Breast epithelium (tissue), 4 donors: Measurements from ENCODE around the gene FERMT1. TPM values are rescaled to one million over a fixed set of nuclear protein-coding genes. Genes with fewer than 3 reads are reported as not detected.

Experiments
- DNase-seq, 2 donors: peaks; one replicate each; pipeline ENCODE4 v3.0.0-alpha.2; 2019; ENCODE audit warnings: low spot score in 2 of 2
- H3K27ac ChIP-seq, 2 donors: fragments of 200-600 bp; sonication (generic) in 1 of 2; one replicate each; pipeline ENCODE4 v1.5.1; 2016 to 2019; ENCODE audit warnings: mild to moderate bottlenecking in 1 of 2
- H3K27me3 ChIP-seq, 2 donors: fragments of 200-600 bp; sonication (generic) in 1 of 2; one replicate each; pipeline versions ENCODE4 v1.5.1 to v1.6.0; 2017 to 2019; ENCODE audit warnings: control low read depth in 1 of 2, mild to moderate bottlenecking in 1 of 2
- H3K36me3 ChIP-seq: fragments of 200-600 bp; one replicate; pipeline ENCODE4 v1.5.1; 2019
- H3K4me1 ChIP-seq, 2 donors: fragments of 200-600 bp; sonication (generic); one replicate each; pipeline ENCODE4 v1.5.1; 2016 to 2019; ENCODE audit warnings: control low read depth in 1 of 2
- H3K4me3 ChIP-seq, 3 donors: fragments of 200-600 bp; sonication (generic); 1 replicate in 2 of 3; 2 replicates in 1 of 3; pipeline ENCODE4 v1.5.1; 2016 to 2019; ENCODE audit warnings: mild to moderate bottlenecking in 3 of 3, moderate library complexity in 2 of 3
- H3K9me3 ChIP-seq, 2 donors: fragments of 200-600 bp; sonication (generic) in 1 of 2; one replicate each; pipeline ENCODE4 v1.5.1; 2016 to 2019; ENCODE audit warnings: control low read depth in 1 of 2
- CTCF ChIP-seq, 3 donors: fragments of 450-650 bp; IDR thresholded peaks; one replicate each; pipeline ENCODE4 v1.5.1; 2016 to 2017; ENCODE audit warnings: antibody characterized with exemption in 3 of 3, mild to moderate bottlenecking in 3 of 3, moderate library complexity in 3 of 3
- POLR2A ChIP-seq: fragments of 450-650 bp; IDR thresholded peaks from one replicate; pipeline ENCODE4 v1.6.1; 2016; ENCODE audit warnings: antibody characterized with exemption, mild to moderate bottlenecking, moderate library complexity
- POLR2AphosphoS5 ChIP-seq, 3 donors: sonication (generic); formaldehyde crosslinking; IDR thresholded peaks; one replicate each; pipeline ENCODE4 v1.6.1; 2017; ENCODE audit warnings: antibody characterized with exemption in 3 of 3
- intact Hi-C: fragments of 100-400 bp; cut with DNase I; formaldehyde crosslinking; loops from one replicate; pipeline ENCODE4 v1.15.1; 2023; ENCODE audit warnings: low total_unique reads
- total RNA-seq, 3 donors: library from RNA; depleted of rRNA; stranded (reverse); fragments of >200 nt; gene quantifications; one replicate each; pipeline ENCODE4 v1.1.0, GENCODE V29; 2016

The FERMT1 gene
- total RNA-seq, 3 donors from 2014 or later = under 0.01 to 2.0 (median 0.98) TPM

- H3K4me3 ChIP-seq = no peak overlapping the region
- TF ChIP-seq POLR2AphosphoS5 (IDR thresholded peaks at IDR 0.05) = no peak
- TF ChIP-seq POLR2A = no peak
- TF ChIP-seq CTCF (IDR thresholded peaks at IDR 0.05) = no peak
- no peaks in the 10 kb centered on the region for H3K9me3 ChIP-seq
- no peaks in the 10 kb centered on the region for H3K36me3 ChIP-seq
- no peaks in the 10 kb centered on the region for H3K4me1 ChIP-seq
- no peak overlapping the region for H3K27ac ChIP-seq
- H3K27me3 ChIP-seq = no peaks in the 10 kb centered on the region
- intact Hi-C loops = no loop called here
- no peak for DNase-seq
These were observed 5.0 kb upstream of the FERMT1 start for GRCh38 chr20:6127825-6128224.

GRCh38 chr20:6126846-6127245 lies 4.0 kb upstream of the FERMT1 start:
- no peak overlapping the region for H3K4me3 ChIP-seq
- intact Hi-C loops = no loop called here
- no peaks in the 10 kb centered on the region for H3K4me1 ChIP-seq
- H3K9me3 ChIP-seq = no peaks in the 10 kb centered on the region
- DNase-seq = no peak
- H3K36me3 ChIP-seq = no peaks in the 10 kb centered on the region
- no peak overlapping the region for H3K27ac ChIP-seq
- no peaks in the 10 kb centered on the region for H3K27me3 ChIP-seq
- TF ChIP-seq CTCF (IDR thresholded peaks at IDR 0.05) (no peak), POLR2A (no peak), POLR2AphosphoS5 (IDR thresholded peaks at IDR 0.05) (no peak)

GRCh38 chr20:6123649-6124014 lies 802 bp upstream of the FERMT1 start:
- Histone ChIP-seq H3K4me3 (peak overlapping the region in 2 of 3 donors; percentile 56 to 66), H3K27ac (peak overlapping the region in 1 of 2 donors; percentile 45)
- intact Hi-C loops = no loop called here

GRCh38 chr20:6122111-6122872 lies 538 bp downstream of the FERMT1 start:
- DNase-seq = no peak
- intact Hi-C loops = no loop called here
- H3K27ac ChIP-seq = peak overlapping the region; percentile 21 to 45

More at GRCh38 chr20:6123649-6124014, 802 bp upstream of the FERMT1 start:
- Histone ChIP-seq H3K9me3 (no peaks in the 10 kb centered on the region), H3K36me3 (no peaks in the 10 kb centered on the region), H3K27me3 (no peaks in the 10 kb centered on the region), H3K4me1 (no peaks in the 10 kb centered on the region)
- no peak for DNase-seq
- no peak for TF ChIP-seq CTCF (IDR thresholded peaks at IDR 0.05)
- TF ChIP-seq POLR2A = no peak
- no peak for TF ChIP-seq POLR2AphosphoS5 (IDR thresholded peaks at IDR 0.05)

More at GRCh38 chr20:6122111-6122872, 538 bp downstream of the FERMT1 start:
- Histone ChIP-seq H3K9me3 (no peaks in the 10 kb centered on the region), H3K4me1 (no peaks in the 10 kb centered on the region), H3K4me3 (peak overlapping the region; percentile 38 to 66 (median 56)), H3K36me3 (no peaks in the 10 kb centered on the region), H3K27me3 (no peaks in the 10 kb centered on the region)
- TF ChIP-seq CTCF (IDR thresholded peaks at IDR 0.05) (no peak), POLR2A (no peak), POLR2AphosphoS5 (IDR thresholded peaks at IDR 0.05) (no peak)
